Measurements from ENCODE around the gene ASPG.

The ASPG gene

DNA sequence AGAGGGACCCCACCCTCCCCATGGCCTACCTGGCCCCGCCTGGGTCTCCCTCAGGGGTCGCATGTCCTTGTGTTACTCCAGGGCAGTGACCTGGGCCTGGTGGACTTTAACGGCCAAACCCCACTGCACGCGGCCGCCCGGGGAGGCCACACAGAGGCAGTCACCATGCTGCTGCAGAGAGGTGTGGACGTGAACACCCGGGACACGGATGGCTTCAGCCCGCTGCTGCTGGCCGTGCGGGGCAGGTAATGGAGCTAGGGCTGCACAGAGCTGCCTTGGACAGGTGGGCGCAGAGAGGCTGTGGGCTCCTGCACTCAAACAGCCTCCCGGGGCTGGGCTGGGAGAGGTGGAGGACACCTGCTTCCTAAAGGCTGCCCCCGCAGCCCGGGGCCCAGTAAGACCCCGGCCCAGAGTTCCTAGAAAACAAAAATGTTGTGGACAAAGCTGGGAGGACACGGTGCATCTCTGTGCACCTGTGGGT lies 21.6 kb downstream of the ASPG start:
- no peak for DNase-seq

DNA sequence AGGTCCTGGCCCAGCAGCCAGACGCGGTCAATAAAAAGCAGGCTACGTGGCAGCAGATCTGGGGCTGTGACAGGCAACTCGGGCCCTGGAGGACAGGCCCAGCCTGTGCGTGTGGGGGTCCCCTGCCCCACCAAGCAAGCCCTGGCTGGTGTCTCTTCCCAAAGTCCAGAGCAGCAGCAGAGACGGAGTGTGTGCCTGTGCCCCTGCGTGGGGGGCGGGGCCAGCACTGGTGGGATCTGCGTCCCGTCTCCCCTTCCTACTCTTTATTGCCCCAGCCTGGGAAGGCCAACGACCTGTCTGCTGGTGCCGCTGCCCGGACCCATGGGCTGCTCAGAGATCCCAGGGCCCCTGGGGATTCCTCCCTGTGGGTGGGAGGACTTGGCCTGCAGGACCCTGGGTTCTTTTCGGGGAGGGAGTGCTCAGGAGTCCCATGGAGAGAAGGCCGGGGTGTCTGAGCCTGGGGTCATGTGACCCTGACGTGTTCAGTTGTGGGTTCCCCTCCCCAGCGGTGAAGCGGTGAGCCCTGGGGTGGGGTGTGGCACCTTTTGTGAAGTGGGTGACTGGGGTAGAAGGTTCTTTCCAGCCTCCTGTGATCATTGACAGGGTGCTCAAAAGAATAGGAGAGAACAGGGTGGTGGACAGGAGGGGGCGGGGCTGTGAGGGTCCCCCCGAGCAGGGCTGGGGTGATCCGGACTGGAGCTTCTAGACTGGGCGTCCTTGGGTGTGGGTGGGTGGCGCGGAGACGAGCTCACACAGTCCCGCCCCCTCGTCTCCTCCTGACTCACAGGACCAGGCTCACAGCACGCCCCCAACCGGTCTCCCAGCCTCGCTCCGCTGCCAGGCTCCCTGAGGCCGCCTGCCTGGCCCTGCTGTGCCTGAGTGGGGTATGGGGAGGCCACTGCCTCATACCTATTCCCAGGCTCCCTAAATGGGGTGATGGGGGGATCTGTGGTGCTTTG lies 22.4 kb downstream of the ASPG start:
- no peak for DNase-seq

- DNase-seq, result no peak
Measured at GRCh38 chr14:104108570-104109541, 23.4 kb downstream of the ASPG start.

DNA sequence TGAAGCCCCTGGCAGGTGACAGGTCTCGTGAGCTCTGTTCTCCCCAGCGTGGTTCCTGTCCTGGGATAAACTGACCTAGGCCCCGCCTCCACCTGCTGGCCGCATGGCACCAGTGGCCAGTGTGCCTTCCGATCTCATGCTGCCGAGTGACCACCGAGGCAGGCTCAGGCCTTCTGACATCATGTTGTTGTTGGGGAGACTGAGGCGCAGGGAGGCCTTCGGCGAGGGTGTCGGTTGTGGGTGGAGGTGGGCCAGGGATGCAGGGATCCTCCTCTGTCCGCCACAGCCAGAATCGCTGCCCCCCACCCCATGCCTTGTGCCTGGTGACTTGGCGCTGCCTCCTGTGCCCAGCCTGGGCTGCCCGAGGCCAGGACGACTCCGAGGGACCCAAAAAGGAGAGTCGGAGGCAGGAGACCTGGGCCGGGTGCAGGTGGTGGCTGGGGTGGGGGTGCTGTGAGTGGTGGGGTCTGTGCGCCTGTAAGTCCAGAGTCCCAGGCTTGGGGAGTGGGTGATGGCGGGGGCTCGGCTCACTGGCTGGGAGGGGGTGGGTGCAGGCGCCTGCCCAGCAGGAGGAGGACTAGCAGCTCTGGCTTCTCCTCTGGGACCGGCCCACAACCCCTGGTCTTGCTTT lies 24.3 kb downstream of the ASPG start:
- no peak for DNase-seq

GRCh38 chr14:104110491-104111209 lies 25.1 kb downstream of the ASPG start:
- DNase-seq, result no peak

DNA sequence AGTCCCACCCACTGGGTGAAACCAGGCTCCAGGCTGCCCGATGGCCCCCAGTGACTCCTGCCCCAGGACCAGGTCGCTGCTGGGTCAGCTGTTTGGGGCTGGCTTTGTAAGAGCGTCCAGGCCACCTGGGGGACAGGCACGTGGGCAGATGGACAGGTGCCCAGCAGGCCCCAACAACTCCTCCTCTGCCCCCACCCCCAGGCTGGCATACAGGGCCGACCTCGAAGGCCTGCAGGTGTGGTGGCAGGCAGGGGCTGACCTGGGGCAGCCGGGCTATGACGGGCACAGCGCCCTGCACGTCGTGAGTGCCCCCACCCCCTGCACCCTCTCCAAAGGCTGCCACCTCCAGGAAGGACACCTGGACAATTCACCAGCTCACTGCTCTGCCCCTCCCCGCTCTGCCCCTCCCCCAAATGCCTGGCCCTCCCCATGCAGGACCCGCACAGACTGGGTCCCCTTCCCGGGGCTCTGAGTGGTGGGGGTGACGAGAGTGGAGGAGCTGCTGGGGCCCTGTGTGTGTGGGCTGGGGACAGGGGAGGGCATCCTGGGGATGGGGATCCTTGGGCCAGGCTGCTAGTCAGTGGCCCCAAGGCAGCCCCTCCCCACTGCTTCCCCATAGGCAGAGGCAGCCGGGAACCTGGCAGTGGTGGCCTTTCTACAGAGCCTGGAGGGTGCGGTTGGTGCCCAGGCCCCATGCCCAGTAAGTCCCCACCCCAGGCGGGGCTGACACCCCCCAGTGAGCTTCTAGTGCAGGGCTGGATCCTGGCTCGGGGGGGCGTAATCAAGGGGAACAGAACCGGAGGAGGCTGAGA lies 26.0 kb downstream of the ASPG start:
- DNase-seq, result no peak

GRCh38 chr14:104112113-104112505 lies 26.6 kb downstream of the ASPG start:
- DNase-seq, result no peak

GRCh38 chr14:104112609-104113571 lies 27.4 kb downstream of the ASPG start:
- no peak for DNase-seq

DNA sequence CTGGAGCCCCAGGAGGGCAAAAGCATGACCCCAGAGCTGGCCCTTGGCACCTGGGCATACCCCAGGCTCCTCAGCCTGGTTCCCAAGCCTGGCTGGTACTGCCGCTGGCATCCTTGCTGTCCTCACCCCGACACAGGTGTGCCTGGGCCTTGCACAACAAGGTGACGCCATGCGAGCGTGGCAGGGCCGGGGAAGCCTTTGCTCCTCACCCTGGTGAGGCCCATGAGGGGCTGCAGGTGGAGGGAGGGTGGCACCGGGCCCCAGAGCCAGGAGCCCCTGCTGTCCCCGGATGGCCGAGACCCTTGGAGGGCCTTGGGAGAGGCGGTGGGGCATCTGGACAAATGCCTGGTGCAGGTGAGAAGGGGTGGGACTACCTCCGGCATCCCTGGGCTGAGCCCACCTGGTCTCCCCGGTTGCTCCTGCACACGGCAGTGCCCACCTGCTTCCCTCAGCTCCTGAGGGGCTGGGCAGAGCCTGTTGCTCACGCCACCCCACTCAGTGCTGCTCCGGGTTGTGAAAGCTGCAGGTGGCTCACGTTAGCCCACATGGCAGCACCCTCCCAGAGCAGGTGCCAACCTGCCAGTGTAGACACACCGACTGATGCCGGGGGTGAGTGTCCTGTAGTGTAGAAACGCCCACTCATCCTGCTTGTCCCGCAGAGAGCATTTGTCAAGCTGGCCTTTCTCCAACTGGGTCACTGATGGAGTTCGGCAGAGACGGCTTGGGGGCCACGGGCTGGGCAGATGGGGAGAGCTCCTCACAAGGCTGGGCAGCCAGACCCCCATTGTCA lies 28.3 kb downstream of the ASPG start:
- no peak for DNase-seq

GRCh38 chr14:104114421-104115130 lies 29.1 kb downstream of the ASPG start:
- no peak for DNase-seq

DNA sequence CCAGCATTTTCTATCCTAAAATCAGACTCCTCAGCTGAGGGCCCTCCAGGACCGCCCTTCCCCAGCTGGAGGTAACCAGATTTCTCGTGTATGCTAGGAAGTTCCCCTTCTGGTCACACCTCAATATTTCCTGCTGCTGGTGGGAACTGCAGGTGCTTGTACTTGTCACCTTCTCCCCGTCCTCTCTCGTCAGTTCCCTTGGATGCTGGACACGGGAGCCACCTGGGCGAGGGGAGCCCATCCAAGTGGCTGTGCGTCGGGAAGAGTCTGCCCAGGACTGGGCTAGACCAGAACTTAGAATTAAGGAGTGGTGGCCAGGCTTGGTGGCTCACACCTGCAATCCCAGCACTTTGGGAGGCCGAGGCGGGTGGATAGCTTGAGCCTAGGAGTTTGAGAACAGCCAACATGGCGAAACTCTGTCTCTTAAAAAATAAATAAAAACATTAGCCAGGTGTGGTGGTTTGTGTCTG lies 29.7 kb downstream of the ASPG start:
- no peak for DNase-seq

DNA sequence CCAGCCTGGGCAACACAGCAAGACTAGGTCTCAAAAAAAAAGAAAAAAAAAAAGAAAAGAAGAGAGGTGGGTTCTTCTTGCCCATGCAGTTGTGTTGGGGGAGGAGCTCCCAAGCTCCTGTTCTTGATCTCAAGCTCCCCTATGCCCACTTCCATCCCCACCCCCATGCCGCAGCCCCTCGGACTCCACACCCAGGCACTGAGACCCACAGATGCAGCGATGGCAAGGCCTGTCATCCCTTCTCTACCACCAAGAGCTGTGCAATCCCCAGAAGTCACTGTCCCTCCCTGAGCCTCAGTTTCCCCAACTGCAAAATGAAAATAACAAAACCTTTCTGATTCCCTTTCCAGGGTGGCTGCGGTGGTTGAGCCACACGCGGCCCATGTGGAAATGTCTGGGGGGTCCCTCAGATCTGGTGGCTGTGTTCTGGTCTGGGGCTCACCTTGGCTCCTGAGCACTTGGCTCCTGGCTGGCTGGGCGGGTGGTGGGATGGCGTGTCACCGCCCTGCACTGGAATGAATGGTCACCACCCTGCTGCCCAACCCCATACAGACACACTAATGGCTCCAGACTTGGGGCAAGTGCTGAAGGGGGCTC lies 30.3 kb downstream of the ASPG start:
- DNase-seq, result no peak

- DNase-seq, result no peak
Measured at GRCh38 chr14:104116288-104116755, 30.8 kb downstream of the ASPG start.

DNA sequence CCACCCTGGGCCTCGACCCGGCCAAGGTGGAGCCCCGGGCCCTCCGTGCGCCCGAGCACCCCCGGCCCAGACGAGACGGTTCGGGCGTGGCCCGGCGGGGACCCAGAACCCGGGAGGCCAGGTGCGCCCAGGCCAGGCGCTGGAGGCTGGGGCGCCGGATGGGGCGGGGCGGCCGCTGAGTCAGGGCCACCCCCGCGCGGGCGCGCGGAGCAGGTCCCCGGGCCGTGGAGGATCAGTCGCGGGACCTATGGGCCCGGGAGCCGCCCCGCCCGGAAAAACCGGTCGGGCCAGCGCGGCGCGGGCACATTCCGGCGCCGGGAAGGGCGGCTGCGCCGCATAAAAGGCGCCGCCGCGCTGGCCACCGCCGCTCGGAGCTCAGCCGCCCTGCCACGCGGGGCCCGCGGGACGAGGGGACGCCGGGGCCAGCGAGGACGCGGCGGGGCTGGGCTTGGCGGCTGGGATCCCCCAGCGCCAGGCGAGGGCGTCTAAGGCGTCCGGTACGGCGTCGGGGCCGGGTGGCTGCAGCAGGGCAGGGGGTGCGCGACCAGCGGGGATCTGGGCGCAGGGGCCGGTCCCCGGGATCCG lies 31.3 kb downstream of the ASPG start:
- DNase-seq, result no peak

GRCh38 chr14:104117341-104118005 lies 32.0 kb downstream of the ASPG start:
- DNase-seq, result no peak

DNA sequence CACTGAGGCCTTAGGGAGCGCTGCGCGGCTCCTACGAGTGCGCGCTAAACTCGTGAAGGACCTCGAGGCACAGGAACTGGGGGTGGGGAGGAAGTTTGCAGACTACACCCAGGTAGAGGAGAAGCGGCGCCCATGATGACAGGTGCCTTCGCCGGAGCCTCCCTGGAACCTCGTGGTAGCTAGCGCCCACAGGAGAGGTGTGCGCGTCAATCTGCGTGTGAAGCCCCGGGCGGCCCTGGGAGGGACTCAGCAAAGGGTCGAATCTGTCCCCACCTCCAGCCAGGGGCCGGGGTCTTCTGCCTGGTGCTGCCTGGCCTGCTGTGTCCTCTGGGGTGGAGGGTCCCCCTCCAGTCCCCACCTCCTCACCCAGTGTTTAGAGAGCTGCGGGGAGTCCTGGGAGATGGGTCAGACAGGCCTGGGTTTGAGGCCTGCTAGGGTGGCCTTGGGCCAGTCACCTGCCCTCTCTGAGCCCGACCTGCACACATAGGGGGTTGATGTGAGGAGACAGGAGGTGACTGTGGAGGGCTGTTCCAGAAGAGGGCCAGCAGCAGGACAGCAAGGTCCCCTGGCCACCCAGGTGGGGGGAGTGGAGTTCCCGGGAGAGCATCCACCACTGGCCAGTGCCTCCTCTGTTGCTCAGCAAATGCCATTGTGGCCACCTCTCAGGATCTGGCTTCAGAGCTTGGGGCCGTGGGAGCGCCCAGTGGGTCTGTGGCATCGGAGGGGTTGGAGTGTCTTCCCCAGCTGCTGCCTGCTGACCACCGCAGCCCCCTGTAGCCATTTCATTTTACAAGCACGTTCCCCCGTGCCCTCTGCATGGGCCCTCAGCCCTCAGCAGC lies 32.7 kb downstream of the ASPG start:
- no peak for DNase-seq
